Stimulated activated CD4-positive, alpha-beta T cell treated with anti-CD3 and anti-CD28 coated beads, Interleukin-15, amount 100 ng/mL, for 48 hours (primary cell): ENCODE data around the gene EIF4A2.

Experiments used
- DNase-seq, 2 donors: peaks; one replicate each; pipeline ENCODE4 v3.0.0-alpha.2; 2020; ENCODE audit warnings: low read depth in 2 of 2

EIF4A2 gene

GRCh38 chr3:186783058-186783730, at the start of gene EIF4A2:
Gene EIF4A2 (plus strand): TSS chr3:186783577. CDS start chr3:186783611, 34 bp downstream.
- peak; percentile 83 to 86 for DNase-seq

- DNase-seq: no peak
Observed at GRCh38 chr3:186742618-186743380, 40.6 kb upstream of the EIF4A2 start.

- no peak for DNase-seq
Observed at GRCh38 chr3:186743666-186744065, 39.7 kb upstream of the EIF4A2 start.

- no peak for DNase-seq
Observed at GRCh38 chr3:186746008-186746407, 37.4 kb upstream of the EIF4A2 start.

- no peak for DNase-seq
Observed at GRCh38 chr3:186750316-186750715, 33.1 kb upstream of the EIF4A2 start.

- DNase-seq: no peak
Observed at GRCh38 chr3:186751480-186751879, 31.9 kb upstream of the EIF4A2 start.

- DNase-seq: no peak
Observed at GRCh38 chr3:186754006-186754405, 29.4 kb upstream of the EIF4A2 start.

GRCh38 chr3:186754871-186755270, 28.5 kb upstream of the EIF4A2 start:
- no peak for DNase-seq

GRCh38 chr3:186757214-186757613, 26.2 kb upstream of the EIF4A2 start:
- DNase-seq: no peak

- no peak for DNase-seq
Observed at GRCh38 chr3:186757686-186758220, 25.6 kb upstream of the EIF4A2 start.

GRCh38 chr3:186759231-186759930, 24.0 kb upstream of the EIF4A2 start:
- DNase-seq: no peak

GRCh38 chr3:186760141-186760833, 23.1 kb upstream of the EIF4A2 start:
- DNase-seq: no peak

GRCh38 chr3:186760897-186761447, 22.4 kb upstream of the EIF4A2 start:
- no peak for DNase-seq

GRCh38 chr3:186772281-186772694, 11.1 kb upstream of the EIF4A2 start:
- DNase-seq: no peak

GRCh38 chr3:186772701-186773417, 10.5 kb upstream of the EIF4A2 start:
- DNase-seq: peak; percentile 56 to 60

- DNase-seq: no peak
Observed at GRCh38 chr3:186775999-186776398, 7.4 kb upstream of the EIF4A2 start.

GRCh38 chr3:186779204-186779603, 4.2 kb upstream of the EIF4A2 start:
- DNase-seq: no peak

- no peak for DNase-seq
Observed at GRCh38 chr3:186782542-186783057, 777 bp upstream of the EIF4A2 start.

- DNase-seq: peak; percentile 62
Observed at GRCh38 chr3:186783731-186784515, 546 bp downstream of the EIF4A2 start.
